B cell (primary cell): ENCODE data around the gene UBR3.

ENCODE experiments used
- CTCF ChIP-seq: fragments of 200-600 bp; IDR thresholded peaks from one replicate; pipeline ENCODE4 v1.8.0; 2022; ENCODE audit warnings: antibody characterized with exemption, mild to moderate bottlenecking
- EZH2 ChIP-seq: IDR thresholded peaks from 2 replicates; pipeline ENCODE4 v1.6.1; 2012; ENCODE audit warnings: borderline replicate concordance, low read depth, mild to moderate bottlenecking, moderate library complexity, low read length; ENCODE audit not compliant: insufficient read depth, poor library complexity, severe bottlenecking

GRCh38 chr2:170020777-170021176 is 193.5 kb downstream of the UBR3 start:
- TF ChIP-seq CTCF (no peak), EZH2 (no peak)
